ENCODE measurements around the gene NPHP4. TPM values are rescaled to one million over a fixed set of nuclear protein-coding genes. Genes with fewer than 3 reads are reported as not detected.

Gene NPHP4
- polyA plus RNA-seq, 1 of the 3 experiments (the other 2 are of a cell fraction): 7.0 TPM

DNA sequence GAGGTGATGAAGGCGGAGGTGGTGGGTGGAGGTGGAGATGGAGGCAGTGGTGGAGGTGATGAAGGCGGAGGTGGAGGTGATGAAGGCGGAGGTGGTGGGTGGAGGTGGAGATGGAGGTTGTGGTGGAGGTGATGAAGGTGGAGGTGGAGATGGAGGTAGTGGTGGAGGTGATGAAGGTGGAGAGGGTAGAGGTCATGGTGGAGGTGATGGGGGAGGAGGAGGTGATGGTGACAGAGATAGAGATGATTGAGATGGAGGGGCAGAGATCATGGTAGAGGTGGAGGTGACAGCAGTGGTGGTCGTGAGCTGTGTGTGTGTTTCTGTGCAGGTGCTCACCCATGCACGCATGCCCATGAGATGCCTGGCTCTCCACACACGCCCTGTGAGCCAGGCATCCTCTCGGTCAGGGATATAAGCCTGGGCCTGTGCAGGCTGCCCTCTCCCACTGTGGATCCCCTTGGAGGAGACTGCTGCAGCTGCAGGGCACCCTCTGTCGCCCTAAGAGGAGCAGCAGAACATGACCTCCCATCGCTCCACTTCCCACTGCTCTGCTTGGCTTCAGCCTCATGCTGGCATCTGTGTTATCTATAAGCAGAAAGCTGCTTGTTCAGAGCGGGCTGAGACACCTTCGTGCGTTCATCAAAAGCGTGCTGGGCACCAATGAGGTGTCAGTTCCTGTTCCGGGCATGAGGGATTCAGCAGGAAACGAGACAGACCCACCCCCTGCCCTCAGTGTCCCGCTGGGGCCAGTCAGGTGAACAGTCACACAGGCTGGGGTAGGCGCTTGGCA, 20.5 kb upstream of the NPHP4 start (continued):
- TF ChIP-seq CHD2 (IDR thresholded peaks at IDR 0.05; ENCODE audit: low read length, partially characterized antibody) (no peak), FOXM1 (IDR thresholded peaks at IDR 0.05; ENCODE audit: low read depth) (no peak), YY1 (IDR thresholded peaks at IDR 0.05; ENCODE audit: low read depth) (no peak), RCOR1 (IDR thresholded peaks at IDR 0.05; ENCODE audit: low read length) (no peak)
- TF ChIP-seq, protein P1, sequence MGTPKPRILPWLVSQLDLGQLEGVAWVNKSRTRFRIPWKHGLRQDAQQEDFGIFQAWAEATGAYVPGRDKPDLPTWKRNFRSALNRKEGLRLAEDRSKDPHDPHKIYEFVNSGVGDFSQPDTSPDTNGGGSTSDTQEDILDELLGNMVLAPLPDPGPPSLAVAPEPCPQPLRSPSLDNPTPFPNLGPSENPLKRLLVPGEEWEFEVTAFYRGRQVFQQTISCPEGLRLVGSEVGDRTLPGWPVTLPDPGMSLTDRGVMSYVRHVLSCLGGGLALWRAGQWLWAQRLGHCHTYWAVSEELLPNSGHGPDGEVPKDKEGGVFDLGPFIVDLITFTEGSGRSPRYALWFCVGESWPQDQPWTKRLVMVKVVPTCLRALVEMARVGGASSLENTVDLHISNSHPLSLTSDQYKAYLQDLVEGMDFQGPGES (IDR thresholded peaks at IDR 0.05; ENCODE audit: low read depth, low read length): no peak

DNA sequence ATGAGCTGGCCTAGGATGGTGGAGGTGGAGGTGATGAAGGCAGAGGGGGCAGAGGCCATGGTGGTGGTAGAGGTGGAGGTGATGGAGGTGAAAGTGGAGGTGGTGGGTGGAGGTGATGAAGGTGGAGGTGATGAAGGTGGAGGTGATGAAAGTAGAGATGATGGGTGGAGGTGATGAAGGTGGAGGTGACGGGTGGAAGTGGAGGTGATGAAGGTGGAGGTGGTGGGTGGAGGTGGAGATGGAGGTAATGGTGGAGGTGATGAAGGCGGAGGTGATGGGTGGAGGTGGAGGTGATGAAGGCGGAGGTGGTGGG, 19.7 kb upstream of the NPHP4 start:
- no peak for DNase-seq
- Histone ChIP-seq H3K4me1 (ENCODE audit: control insufficient read depth in 1 of 2, insufficient read depth in 2 of 2, low read depth in 1 of 2, low read length in 1 of 2) (no peaks in the 10 kb centered on the region), H3K4me2 (no peak overlapping the region), H3K27ac (ENCODE audit: low read depth in 2 of 2, low read length in 1 of 2) (no peak overlapping the region), H3K4me3 (ENCODE audit: low read depth in 2 of 2, low read length in 1 of 2) (no peak overlapping the region), H3K9me3 (no peaks in the 10 kb centered on the region), H3K36me3 (replicated peaks in 1 of 2; ENCODE audit: control insufficient read depth in 1 of 2, insufficient read depth in 2 of 2, low read length in 1 of 2) (no peaks in the 10 kb centered on the region), H3K79me2 (ENCODE audit: insufficient read depth) (no peaks in the 10 kb centered on the region), H2AFZ (ENCODE audit: low read depth) (no peak overlapping the region), H3K9ac (no peak overlapping the region), H3K9me2 (no peaks in the 10 kb centered on the region), H4K20me1 (ENCODE audit: insufficient read depth) (no peaks in the 10 kb centered on the region), H3F3A (replicated peaks; ENCODE audit: insufficient read depth) (no peaks in the 10 kb centered on the region), H3K27me3 (ENCODE audit: insufficient read depth) (no peaks in the 10 kb centered on the region)
- TF ChIP-seq SMC3 (IDR thresholded peaks at IDR 0.05; ENCODE audit: low read depth, low read length) (no peak), REST (IDR thresholded peaks at IDR 0.05; ENCODE audit: low read depth, low read length) (no peak), RAD21 (IDR thresholded peaks at IDR 0.05; ENCODE audit: low read length) (no peak), POLR2AphosphoS5 (IDR thresholded peaks at IDR 0.05; ENCODE audit: low read depth, low read length) (no peak)
- TF ChIP-seq, protein P2, sequence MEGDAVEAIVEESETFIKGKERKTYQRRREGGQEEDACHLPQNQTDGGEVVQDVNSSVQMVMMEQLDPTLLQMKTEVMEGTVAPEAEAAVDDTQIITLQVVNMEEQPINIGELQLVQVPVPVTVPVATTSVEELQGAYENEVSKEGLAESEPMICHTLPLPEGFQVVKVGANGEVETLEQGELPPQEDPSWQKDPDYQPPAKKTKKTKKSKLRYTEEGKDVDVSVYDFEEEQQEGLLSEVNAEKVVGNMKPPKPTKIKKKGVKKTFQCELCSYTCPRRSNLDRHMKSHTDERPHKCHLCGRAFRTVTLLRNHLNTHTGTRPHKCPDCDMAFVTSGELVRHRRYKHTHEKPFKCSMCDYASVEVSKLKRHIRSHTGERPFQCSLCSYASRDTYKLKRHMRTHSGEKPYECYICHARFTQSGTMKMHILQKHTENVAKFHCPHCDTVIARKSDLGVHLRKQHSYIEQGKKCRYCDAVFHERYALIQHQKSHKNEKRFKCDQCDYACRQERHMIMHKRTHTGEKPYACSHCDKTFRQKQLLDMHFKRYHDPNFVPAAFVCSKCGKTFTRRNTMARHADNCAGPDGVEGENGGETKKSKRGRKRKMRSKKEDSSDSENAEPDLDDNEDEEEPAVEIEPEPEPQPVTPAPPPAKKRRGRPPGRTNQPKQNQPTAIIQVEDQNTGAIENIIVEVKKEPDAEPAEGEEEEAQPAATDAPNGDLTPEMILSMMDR (IDR thresholded peaks at IDR 0.05): no peak
- WGBS (ENCODE audit: low lambda C conversion rate): 95% methylated on average over 3 of the region's 3 CpGs
- ChIA-PET POLR2A (interaction anchor here (0.6 kb wide), 1 partner anchor 63 kb away, joined by 4 read pairs; no protein-coding TSS in a partner anchor), CTCF (interaction anchor here (1.7 to 1.8 kb wide), 2 partner anchors 10 to 22 kb away, joined by 4 read pairs; no protein-coding TSS in a partner anchor)
